H9 (cell line): ENCODE results near the gene SRP54. TPM values are rescaled to one million over a fixed set of nuclear protein-coding genes. Genes with fewer than 3 reads are reported as not detected.

Experiments
- DNase-seq: peaks from one replicate; pipeline ENCODE4 v3.0.0-alpha.2; 2017
- H2AFZ ChIP-seq: one replicate; pipeline ENCODE4 v1.6.1; 2013; ENCODE audit warnings: mild to moderate bottlenecking, low read length, control low read depth, moderate library complexity
- H2AK5ac ChIP-seq: 2 replicates; pipeline ENCODE4 v1.6.1; 2013; ENCODE audit warnings: low read length, control low read depth, mixed read lengths; ENCODE audit not compliant: insufficient read length
- H2BK120ac ChIP-seq: one replicate; pipeline ENCODE4 v1.6.1; 2013; ENCODE audit warnings: low read depth, mild to moderate bottlenecking, low read length, control low read depth, inconsistent platforms; ENCODE audit not compliant: poor library complexity, severe bottlenecking
- H2BK12ac ChIP-seq: 2 replicates; pipeline ENCODE4 v1.6.1; 2013; ENCODE audit warnings: low read length, control low read depth, mixed read lengths, low read depth; ENCODE audit not compliant: insufficient read length
- H2BK15ac ChIP-seq: 2 replicates; pipeline ENCODE4 v1.6.1; 2013; ENCODE audit warnings: low read depth, low read length, control low read depth
- H2BK20ac ChIP-seq: one replicate; pipeline ENCODE4 v1.6.1; 2013; ENCODE audit warnings: low read depth, mild to moderate bottlenecking, low read length, control low read depth, inconsistent platforms; ENCODE audit not compliant: poor library complexity, severe bottlenecking
- H2BK5ac ChIP-seq: 2 replicates; pipeline ENCODE4 v1.6.1; 2013; ENCODE audit warnings: low read length, control low read depth, mixed read lengths; ENCODE audit not compliant: insufficient read length
- H3K14ac ChIP-seq: 2 replicates; pipeline ENCODE4 v1.6.1; 2013; ENCODE audit warnings: low read length, control low read depth; ENCODE audit not compliant: insufficient read depth
- H3K18ac ChIP-seq: 2 replicates; pipeline ENCODE4 v1.6.1; 2013; ENCODE audit warnings: low read depth, mild to moderate bottlenecking, mixed read lengths, low read length, control low read depth; ENCODE audit not compliant: insufficient read length
- H3K23ac ChIP-seq: 2 replicates; pipeline ENCODE4 v1.6.1; 2013; ENCODE audit warnings: low read length, control low read depth, mixed read lengths, low read depth; ENCODE audit not compliant: insufficient read length
- H3K23me2 ChIP-seq: 2 replicates; pipeline ENCODE4 v1.6.1; 2013; ENCODE audit warnings: low read depth, mild to moderate bottlenecking, mixed read lengths, low read length, control low read depth; ENCODE audit not compliant: insufficient read length, poor library complexity, severe bottlenecking
- H3K27ac ChIP-seq: 2 replicates; pipeline ENCODE4 v1.5.1; 2013; ENCODE audit warnings: low read length, control low read depth, mixed read lengths, low read depth; ENCODE audit not compliant: insufficient read length
- H3K27me3 ChIP-seq: 2 replicates; pipeline ENCODE4 v1.6.1; 2013; ENCODE audit warnings: low read length, control low read depth, inconsistent platforms; ENCODE audit not compliant: insufficient read depth
- H3K4ac ChIP-seq: 2 replicates; pipeline ENCODE4 v1.6.1; 2013; ENCODE audit warnings: low read depth, mild to moderate bottlenecking, control low read depth, inconsistent platforms, low read length, moderate library complexity
- H3K4me1 ChIP-seq: 2 replicates; pipeline ENCODE4 v1.6.1; 2013; ENCODE audit warnings: low read length, control low read depth, inconsistent platforms; ENCODE audit not compliant: insufficient read depth
- H3K4me2 ChIP-seq: 2 replicates; pipeline ENCODE4 v1.6.1; 2013; ENCODE audit warnings: low read length, control low read depth, mixed read lengths; ENCODE audit not compliant: insufficient read length, insufficient read depth
- H3K56ac ChIP-seq: 2 replicates; pipeline ENCODE4 v1.6.1; 2013; ENCODE audit warnings: low read depth, mild to moderate bottlenecking, mixed read lengths, low read length, control low read depth; ENCODE audit not compliant: insufficient read length
- H3K79me1 ChIP-seq: 2 replicates; pipeline ENCODE4 v1.6.1; 2013; ENCODE audit warnings: low read depth, mild to moderate bottlenecking, moderate library complexity, low read length, control low read depth, inconsistent platforms; ENCODE audit not compliant: insufficient read depth, poor library complexity, severe bottlenecking
- H3K79me2 ChIP-seq: 2 replicates; pipeline ENCODE4 v1.6.1; 2013; ENCODE audit warnings: low read length, control low read depth, inconsistent platforms; ENCODE audit not compliant: insufficient read depth
- H3K9ac ChIP-seq: 2 replicates; pipeline ENCODE4 v1.6.1; 2013; ENCODE audit warnings: low read length, control low read depth, mixed read lengths; ENCODE audit not compliant: insufficient read length; ENCODE audit errors: extremely low read depth
- H3K9me3 ChIP-seq: one replicate; pipeline ENCODE4 v1.6.1; 2013; ENCODE audit warnings: low read depth, low read length, inconsistent platforms; ENCODE audit not compliant: control insufficient read depth
- H3T11ph ChIP-seq: one replicate; pipeline ENCODE4 v1.6.1; 2013; ENCODE audit warnings: mild to moderate bottlenecking, low read length, control low read depth, inconsistent platforms
- H4K20me1 ChIP-seq: one replicate; pipeline ENCODE4 v1.6.1; 2013; ENCODE audit not compliant: control insufficient read depth, insufficient read length, insufficient read depth
- H4K5ac ChIP-seq: 2 replicates; pipeline ENCODE4 v1.6.1; 2013; ENCODE audit warnings: low read depth, mild to moderate bottlenecking, mixed read lengths, low read length, control low read depth; ENCODE audit not compliant: insufficient read length
- H4K8ac ChIP-seq: replicated peaks from 2 replicates; pipeline ENCODE4 v1.6.1; 2013; ENCODE audit warnings: low read length, control low read depth, mixed read lengths, low read depth; ENCODE audit not compliant: insufficient read length
- H4K91ac ChIP-seq: 2 replicates; pipeline ENCODE4 v1.6.1; 2013; ENCODE audit warnings: low read depth, mild to moderate bottlenecking, moderate library complexity, mixed read lengths, low read length, control low read depth; ENCODE audit not compliant: insufficient read length
- H3K27ac Mint-ChIP-seq, 3 experiments: 2 replicates in 2 of 3; 3 replicates in 1 of 3; pipeline ENCODE4 v1.8.0; 2020 to 2021; ENCODE audit warnings: mixed read lengths in 3 of 3, mild to moderate bottlenecking in 1 of 3, moderate library complexity in 1 of 3
- H3K27me3 Mint-ChIP-seq: 2 replicates; pipeline ENCODE4 v1.8.0; 2021; ENCODE audit warnings: low read depth, mild to moderate bottlenecking, moderate library complexity, mixed read lengths
- H3K36me3 Mint-ChIP-seq, 3 experiments: 2 replicates in 2 of 3; 3 replicates in 1 of 3; pipeline ENCODE4 v1.8.0; 2020 to 2021; ENCODE audit warnings: low read depth in 3 of 3, mixed read lengths in 3 of 3; ENCODE audit not compliant: insufficient read depth in 1 of 3
- H3K4me1 Mint-ChIP-seq, 2 experiments: 2 replicates each; pipeline ENCODE4 v1.8.0; 2020; ENCODE audit warnings: mixed read lengths in 2 of 2
- H3K4me3 Mint-ChIP-seq, 2 experiments: 2 replicates in 1 of 2; 3 replicates in 1 of 2; pipeline ENCODE4 v1.8.0; 2020 to 2021; ENCODE audit warnings: mild to moderate bottlenecking in 2 of 2, mixed read lengths in 2 of 2, moderate library complexity in 1 of 2
- H3K9me3 Mint-ChIP-seq, 2 experiments: 2 replicates in 1 of 2; 3 replicates in 1 of 2; pipeline ENCODE4 v1.8.0; 2020; ENCODE audit warnings: mild to moderate bottlenecking in 2 of 2, mixed read lengths in 2 of 2, moderate library complexity in 1 of 2
- WGBS: extraction: QIAGEN DNeasy Blood & Tissue Kit; methylation state at CpG from one replicate; pipeline ENCODE4 v1.1.7; 2013; ENCODE audit warnings: missing lambda C conversion rate, low lambda C conversion rate, mixed read lengths; ENCODE audit not compliant: insufficient read length; ENCODE audit errors: extremely low coverage; 5-methylcytosine and 5-hydroxymethylcytosine counted together
- total RNA-seq: library from RNA; stranded (reverse); gene quantifications from 2 replicates; pipeline ENCODE4 v1.2.1, GENCODE V29; 2021
- TF ChIP-seq, protein P1 (sequence below): fragments of 200-600 bp; sonication (generic); conservative IDR thresholded peaks from 3 replicates; pipeline ENCODE4 v1.8.0; 2021; ENCODE audit warnings: antibody characterized with exemption, mild to moderate bottlenecking

SRP54 gene
- total RNA-seq, 1 experiment from 2014 or later, result 57.7 TPM

DNA sequence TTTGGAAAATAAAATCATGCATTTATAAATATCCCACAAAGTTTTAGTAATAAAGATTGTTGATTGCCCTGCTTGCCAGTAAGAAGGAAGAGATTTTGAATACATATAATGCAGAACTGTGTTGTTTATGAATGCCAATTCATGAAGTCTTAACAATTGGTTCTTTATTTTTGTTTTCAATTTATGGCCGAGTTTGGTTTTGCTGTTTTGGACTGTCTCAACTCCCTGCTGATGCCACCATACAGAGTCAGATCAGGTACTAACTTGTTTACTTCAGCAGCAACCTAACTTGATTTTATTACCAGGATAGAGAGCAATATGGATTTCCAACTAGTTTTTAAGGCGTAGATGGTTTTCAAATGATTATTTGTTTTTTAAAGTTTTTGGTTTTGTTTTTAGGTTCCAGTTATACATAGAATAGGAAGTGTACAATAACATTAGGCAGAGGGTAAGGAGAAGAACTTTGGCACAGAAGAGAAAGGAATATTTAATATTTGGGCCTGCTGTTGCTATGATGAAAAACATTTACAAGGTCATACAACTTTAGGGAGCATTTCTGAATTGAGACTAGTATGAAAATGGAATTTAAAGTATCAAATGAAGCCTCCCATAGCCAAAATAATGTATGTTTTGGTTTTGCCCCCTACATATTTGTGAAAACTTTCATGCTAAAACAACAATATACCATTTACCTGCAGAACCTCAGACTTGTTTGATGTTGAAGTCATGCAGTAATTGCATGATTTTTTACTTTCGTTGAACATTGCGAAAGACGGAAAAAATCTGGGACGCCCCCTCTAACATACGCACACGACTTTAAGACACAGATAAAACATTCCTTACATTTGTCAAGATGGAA is 62.4 kb downstream of the SRP54 start:
- Mint-ChIP-seq H3K36me3 (peaks cover 2 to 9% (median 7%) of the 10 kb centered on the region in 3 experiments; a peak in 6 of 7 replicates), H3K9me3 (no peaks in the 10 kb centered on the region), H3K27me3 (no peaks in the 10 kb centered on the region; the same call in 1 of the 2 replicates), H3K4me3 (peak overlapping the region; percentile 92 to 95), H3K27ac (peak overlapping the region; percentile 82 to 98 (median 94); a peak in 4 of 7 replicates), H3K4me1 (peaks cover 14 to 17% of the 10 kb centered on the region in 2 experiments)
- Histone ChIP-seq H3K9ac (peak overlapping the region; percentile 19), H3K4ac (no peak overlapping the region), H4K5ac (no peak overlapping the region), H3K79me1 (no peaks in the 10 kb centered on the region), H3K9me3 (no peaks in the 10 kb centered on the region), H2BK12ac (no peak overlapping the region), H3K27me3 (no peaks in the 10 kb centered on the region), H2BK20ac (no peak overlapping the region), H3K18ac (no peak overlapping the region), H4K20me1 (no peaks in the 10 kb centered on the region), H3K23me2 (peaks cover 4% of the 10 kb centered on the region), H2BK120ac (no peak overlapping the region), H4K91ac (no peak overlapping the region), H3K4me2 (peak overlapping the region; percentile 96), H2BK15ac (no peak overlapping the region), H3K14ac (no peak overlapping the region), H3K56ac (no peak overlapping the region), H2BK5ac (no peak overlapping the region), H2AFZ (peak overlapping the region; percentile 96), H4K8ac (no peak overlapping the region), H3K27ac (no peak overlapping the region), H2AK5ac (no peak overlapping the region), H3K79me2 (no peaks in the 10 kb centered on the region), H3K4me1 (no peaks in the 10 kb centered on the region; the same call in 1 of the 2 replicates), H3K23ac (no peak overlapping the region), H3T11ph (no peak overlapping the region)
- 100% methylated on average over 1 of the region's 8 CpGs for WGBS
- TF ChIP-seq, protein P1, sequence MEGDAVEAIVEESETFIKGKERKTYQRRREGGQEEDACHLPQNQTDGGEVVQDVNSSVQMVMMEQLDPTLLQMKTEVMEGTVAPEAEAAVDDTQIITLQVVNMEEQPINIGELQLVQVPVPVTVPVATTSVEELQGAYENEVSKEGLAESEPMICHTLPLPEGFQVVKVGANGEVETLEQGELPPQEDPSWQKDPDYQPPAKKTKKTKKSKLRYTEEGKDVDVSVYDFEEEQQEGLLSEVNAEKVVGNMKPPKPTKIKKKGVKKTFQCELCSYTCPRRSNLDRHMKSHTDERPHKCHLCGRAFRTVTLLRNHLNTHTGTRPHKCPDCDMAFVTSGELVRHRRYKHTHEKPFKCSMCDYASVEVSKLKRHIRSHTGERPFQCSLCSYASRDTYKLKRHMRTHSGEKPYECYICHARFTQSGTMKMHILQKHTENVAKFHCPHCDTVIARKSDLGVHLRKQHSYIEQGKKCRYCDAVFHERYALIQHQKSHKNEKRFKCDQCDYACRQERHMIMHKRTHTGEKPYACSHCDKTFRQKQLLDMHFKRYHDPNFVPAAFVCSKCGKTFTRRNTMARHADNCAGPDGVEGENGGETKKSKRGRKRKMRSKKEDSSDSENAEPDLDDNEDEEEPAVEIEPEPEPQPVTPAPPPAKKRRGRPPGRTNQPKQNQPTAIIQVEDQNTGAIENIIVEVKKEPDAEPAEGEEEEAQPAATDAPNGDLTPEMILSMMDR, result no peak
- DNase-seq, result no peak
